Naive B cell (primary cell): Measurements from ENCODE around the gene PXK. TPM values are rescaled to one million over a fixed set of nuclear protein-coding genes. Genes with fewer than 3 reads are reported as not detected.
A peak's percentile ranks its signal among the peaks of the same experiment; 100 is the strongest.

Experiments used
- ATAC-seq, 2 donors: fragments of 150-1000 bp; cut with Tn5 transposase; 2 replicates each; pipeline ENCODE4 v1.10.0; 2021; ENCODE audit warnings: low read depth in 2 of 2, mild to moderate bottlenecking in 2 of 2, moderate library complexity in 2 of 2
- DNase-seq: peaks from one replicate; pipeline ENCODE4 v3.0.0; 2022
- H3K27ac Mint-ChIP-seq, 6 donors: one replicate each; pipeline ENCODE4 v1.8.0; 2020 to 2022; ENCODE audit warnings: mild to moderate bottlenecking in 6 of 6, mixed read lengths in 6 of 6, moderate library complexity in 5 of 6, inconsistent platforms in 2 of 6
- H3K27me3 Mint-ChIP-seq, 3 donors: one replicate each; pipeline ENCODE4 v1.8.0; 2021 to 2022; ENCODE audit warnings: mixed read lengths in 3 of 3, mild to moderate bottlenecking in 1 of 3
- H3K36me3 Mint-ChIP-seq, 2 donors: one replicate each; pipeline ENCODE4 v1.8.0; 2020 to 2022; ENCODE audit warnings: mixed read lengths in 2 of 2, inconsistent platforms in 1 of 2, mild to moderate bottlenecking in 1 of 2
- H3K4me1 Mint-ChIP-seq, 3 donors: one replicate each; pipeline ENCODE4 v1.8.0; 2020 to 2022; ENCODE audit warnings: mixed read lengths in 3 of 3, inconsistent platforms in 1 of 3, mild to moderate bottlenecking in 1 of 3, moderate library complexity in 1 of 3
- H3K4me3 Mint-ChIP-seq, 8 donors: one replicate each; pipeline ENCODE4 v1.8.0; 2020 to 2022; ENCODE audit warnings: mild to moderate bottlenecking in 8 of 8, mixed read lengths in 8 of 8, moderate library complexity in 8 of 8, inconsistent platforms in 2 of 8
- H3K9me3 Mint-ChIP-seq, 7 donors: one replicate each; pipeline ENCODE4 v1.8.0; 2020 to 2022; ENCODE audit warnings: mixed read lengths in 7 of 7, mild to moderate bottlenecking in 5 of 7, inconsistent platforms in 2 of 7, moderate library complexity in 1 of 7
- polyA plus RNA-seq, 6 donors: library from polyadenylated mRNA; unstranded; fragments of 300-500 nt; fragmentation: Illumina TruSeq; gene quantifications; one replicate each; pipeline ENCODE4 v1.2.3, GENCODE V29; 2021; ENCODE audit warnings: low read depth in 6 of 6

Gene PXK
- polyA plus RNA-seq, 6 donors from 2014 or later = 88.9 to 156 (median 126) TPM

DNA sequence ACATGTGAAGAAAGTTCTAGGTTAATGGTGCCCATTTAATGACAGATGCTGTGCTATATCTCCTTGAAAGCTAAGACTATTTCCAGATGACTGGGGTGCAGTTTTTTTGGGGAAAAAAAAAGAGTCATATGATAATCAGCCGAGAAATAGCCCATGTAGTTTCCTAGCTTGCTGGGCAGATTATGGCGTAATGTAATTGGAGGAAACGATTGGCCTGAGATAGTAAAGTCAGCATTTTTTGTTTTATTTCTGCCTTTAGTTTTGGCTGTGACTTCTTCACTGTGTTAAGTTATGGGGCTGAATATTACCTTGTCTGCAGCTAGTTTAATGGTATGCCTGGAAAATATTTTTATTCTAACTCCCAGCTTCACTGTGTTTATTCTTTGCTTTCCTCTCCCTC is 77.0 kb downstream of the PXK start:
- no peak for DNase-seq
- H3K27me3 Mint-ChIP-seq = no peaks in the 10 kb centered on the region
- H3K4me1 Mint-ChIP-seq = peaks cover 26 to 65% (median 37%) of the 10 kb centered on the region in 3 donors
- no peaks in the 10 kb centered on the region for H3K9me3 Mint-ChIP-seq
- no peak overlapping the region for H3K4me3 Mint-ChIP-seq
- no peak for ATAC-seq
- peak overlapping the region in 3 of 6 donors; percentile 16 to 87 (median 83) for H3K27ac Mint-ChIP-seq
- peaks cover 35 to 38% of the 10 kb centered on the region in 2 donors for H3K36me3 Mint-ChIP-seq

DNA sequence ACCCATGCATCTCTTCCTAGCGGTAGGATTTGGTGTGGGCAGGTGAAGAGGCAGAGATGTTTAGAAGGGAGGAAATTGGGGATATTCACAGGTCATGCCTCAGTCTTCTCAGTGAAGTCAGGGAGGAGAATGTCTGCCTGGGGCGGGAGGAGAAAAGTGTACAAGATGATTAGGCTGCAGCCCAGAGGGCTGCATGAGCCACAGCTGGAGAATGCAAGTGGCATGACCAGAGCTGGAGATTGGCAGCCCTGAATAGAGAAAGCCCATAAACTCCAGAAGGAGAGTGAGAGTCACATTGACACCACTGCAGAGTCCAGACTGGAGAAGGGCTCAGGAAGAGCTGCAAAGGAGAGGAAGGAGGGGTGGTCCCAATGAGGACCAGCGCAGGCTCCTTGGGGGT is 78.3 kb downstream of the PXK start:
- no peaks in the 10 kb centered on the region for H3K27me3 Mint-ChIP-seq
- DNase-seq = no peak
- H3K4me1 Mint-ChIP-seq = peaks cover 26 to 65% (median 39%) of the 10 kb centered on the region in 3 donors
- H3K9me3 Mint-ChIP-seq = no peaks in the 10 kb centered on the region
- peak overlapping the region in 4 of 6 donors; percentile 15 to 92 (median 88) for H3K27ac Mint-ChIP-seq
- peak overlapping the region in 1 of 8 donors; percentile 21 for H3K4me3 Mint-ChIP-seq
- no peak for ATAC-seq
- H3K36me3 Mint-ChIP-seq = peaks cover 35 to 38% of the 10 kb centered on the region in 2 donors

DNA sequence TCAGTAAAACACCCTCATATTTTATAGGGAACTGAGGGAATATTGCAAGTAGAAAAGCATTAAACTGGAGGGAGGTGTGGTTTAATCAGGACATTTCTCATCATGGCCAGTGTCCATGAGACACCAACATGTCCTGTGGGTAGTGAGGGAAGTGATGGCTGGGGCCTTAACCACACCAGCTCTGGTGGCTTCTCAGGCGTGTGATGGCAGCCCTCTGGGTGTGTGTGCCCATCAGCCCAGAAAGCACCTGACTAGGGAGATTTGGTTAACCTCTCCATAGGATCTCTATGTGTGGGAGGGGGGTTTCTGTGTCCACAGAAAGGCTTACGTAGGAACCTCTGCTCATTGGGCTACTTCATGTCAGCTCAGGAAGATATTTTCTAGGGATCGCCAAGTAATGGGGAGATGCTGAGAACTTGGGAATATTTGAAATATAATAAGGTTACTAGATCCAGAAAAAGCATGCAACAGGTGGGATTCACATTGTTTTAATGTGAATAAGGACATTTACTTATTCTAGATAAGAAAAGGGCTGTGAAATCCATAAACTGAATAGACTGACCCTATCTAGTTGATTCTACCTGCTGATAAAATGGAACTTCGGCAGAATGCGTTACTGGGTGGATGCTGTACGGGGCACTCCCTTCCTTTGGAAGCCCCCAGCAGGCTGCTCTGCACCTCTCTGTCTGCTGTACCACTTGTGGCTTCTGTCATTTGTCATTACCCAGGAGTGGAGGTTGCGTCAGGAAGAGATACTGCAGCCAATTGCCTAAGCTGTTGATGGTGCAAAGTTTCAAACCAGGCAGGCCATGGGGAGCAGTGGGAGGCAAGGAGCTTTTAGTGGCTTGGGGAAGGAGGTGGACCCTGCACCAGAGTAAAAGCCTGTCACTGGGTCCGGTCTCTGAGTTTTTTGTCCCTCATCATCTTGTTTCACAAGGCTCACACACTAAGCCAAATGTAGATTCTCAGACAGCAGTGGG is 79.4 kb downstream of the PXK start:
- peaks cover 26 to 60% (median 39%) of the 10 kb centered on the region in 3 donors for H3K4me1 Mint-ChIP-seq
- peaks cover 28 to 32% of the 10 kb centered on the region in 2 donors for H3K36me3 Mint-ChIP-seq
- no peak for DNase-seq
- no peaks in the 10 kb centered on the region for H3K27me3 Mint-ChIP-seq
- no peaks in the 10 kb centered on the region for H3K9me3 Mint-ChIP-seq
- H3K27ac Mint-ChIP-seq = peak overlapping the region in 5 of 6 donors; percentile 15 to 86 (median 46)
- no peak for ATAC-seq
- peak overlapping the region in 1 of 8 donors; percentile 57 for H3K4me3 Mint-ChIP-seq

DNA sequence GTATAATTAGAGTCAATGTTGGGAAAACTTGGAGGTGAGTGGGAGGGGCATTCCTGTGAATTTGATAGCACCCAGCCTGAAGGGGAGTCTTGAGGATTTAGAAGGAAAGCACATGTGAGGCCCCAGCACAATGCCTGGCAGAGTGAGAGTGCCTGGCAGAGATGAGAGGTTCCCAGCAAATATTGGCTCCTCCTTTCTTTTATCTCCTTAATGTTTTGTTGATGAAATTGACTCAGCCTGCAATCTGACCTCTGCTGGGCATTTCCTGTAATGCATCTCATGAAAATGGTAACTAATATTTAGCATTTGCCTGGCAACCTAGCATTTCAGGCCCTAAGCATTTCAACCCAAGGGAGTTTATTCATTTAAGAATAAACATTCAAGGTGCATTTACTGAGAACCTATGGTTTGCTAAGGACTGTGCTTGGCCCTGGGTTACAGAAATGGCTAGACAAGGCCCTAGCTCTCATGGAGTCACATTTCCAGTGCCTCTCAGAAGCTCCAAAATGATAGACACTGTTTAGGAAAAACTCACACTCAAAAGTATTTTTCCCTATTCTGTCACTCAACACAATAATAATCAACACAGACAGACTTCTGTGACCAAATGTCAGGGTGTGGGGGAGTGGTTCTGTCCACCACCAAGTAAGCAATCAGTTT is 82.0 kb downstream of the PXK start:
- peak overlapping the region in 3 of 6 donors; percentile 72 to 82 (median 76) for H3K27ac Mint-ChIP-seq
- no peaks in the 10 kb centered on the region for H3K9me3 Mint-ChIP-seq
- ATAC-seq (peak; percentile 50 to 74), DNase-seq (peak; percentile 56)
- H3K4me3 Mint-ChIP-seq = no peak overlapping the region
- H3K27me3 Mint-ChIP-seq = no peaks in the 10 kb centered on the region
- peaks cover 10 to 20% of the 10 kb centered on the region in 2 donors for H3K36me3 Mint-ChIP-seq
- H3K4me1 Mint-ChIP-seq = peaks cover 22 to 55% (median 31%) of the 10 kb centered on the region in 3 donors

DNA sequence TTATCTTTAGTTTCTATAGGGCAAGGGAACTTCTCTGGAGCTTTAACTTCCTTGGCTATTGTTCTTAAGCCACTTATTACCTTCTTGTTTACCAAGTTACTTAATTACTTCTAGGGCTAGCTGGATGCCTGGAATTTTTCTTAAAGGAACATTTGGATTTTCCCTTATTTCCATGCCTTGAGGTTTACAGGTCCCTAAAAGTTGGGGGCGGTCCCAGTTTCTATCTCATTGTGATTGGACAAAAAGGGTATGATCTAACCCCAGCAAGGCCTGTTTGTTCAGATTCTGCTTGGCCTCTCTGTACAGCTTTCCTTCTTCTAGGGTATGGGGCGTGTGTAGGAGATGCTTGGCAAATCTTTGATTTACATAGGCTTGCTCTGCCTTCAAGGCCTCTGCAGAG is 83.5 kb downstream of the PXK start:
- peaks cover 1 to 22% of the 10 kb centered on the region in 2 donors for H3K36me3 Mint-ChIP-seq
- H3K9me3 Mint-ChIP-seq = no peaks in the 10 kb centered on the region
- peaks cover 16 to 47% (median 24%) of the 10 kb centered on the region in 3 donors for H3K4me1 Mint-ChIP-seq
- no peak for ATAC-seq
- H3K27ac Mint-ChIP-seq = peak overlapping the region in 1 of 6 donors; percentile 78
- H3K27me3 Mint-ChIP-seq = no peaks in the 10 kb centered on the region
- DNase-seq = no peak
- H3K4me3 Mint-ChIP-seq = no peak overlapping the region

DNA sequence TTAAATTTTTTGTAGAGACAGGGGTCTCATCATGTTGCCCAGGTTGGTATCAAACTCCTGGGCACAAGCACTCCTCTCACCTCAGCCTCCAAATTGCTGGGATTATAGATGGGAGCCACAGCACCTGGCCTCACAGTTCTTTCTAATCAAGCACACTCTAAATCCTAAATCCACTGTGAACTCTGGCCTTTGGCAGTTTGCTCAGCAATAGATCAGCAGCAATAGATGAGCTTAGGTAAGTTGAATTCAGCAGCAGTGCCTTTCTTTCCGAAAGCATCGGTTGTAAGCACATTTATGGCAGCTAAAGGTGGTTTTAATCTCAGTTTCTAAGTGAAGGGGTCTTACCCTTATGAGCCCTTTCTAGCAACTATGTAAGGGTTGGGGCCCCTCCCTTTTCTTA is 84.4 kb downstream of the PXK start:
- Mint-ChIP-seq H3K4me1 (peaks cover 13 to 44% (median 23%) of the 10 kb centered on the region in 3 donors), H3K27me3 (no peaks in the 10 kb centered on the region), H3K36me3 (peaks cover 0 to 16% of the 10 kb centered on the region in 2 donors), H3K27ac (peak overlapping the region in 4 of 6 donors; percentile 14 to 53 (median 34)), H3K4me3 (no peak overlapping the region), H3K9me3 (no peaks in the 10 kb centered on the region)
- no peak for ATAC-seq
- DNase-seq = no peak

DNA sequence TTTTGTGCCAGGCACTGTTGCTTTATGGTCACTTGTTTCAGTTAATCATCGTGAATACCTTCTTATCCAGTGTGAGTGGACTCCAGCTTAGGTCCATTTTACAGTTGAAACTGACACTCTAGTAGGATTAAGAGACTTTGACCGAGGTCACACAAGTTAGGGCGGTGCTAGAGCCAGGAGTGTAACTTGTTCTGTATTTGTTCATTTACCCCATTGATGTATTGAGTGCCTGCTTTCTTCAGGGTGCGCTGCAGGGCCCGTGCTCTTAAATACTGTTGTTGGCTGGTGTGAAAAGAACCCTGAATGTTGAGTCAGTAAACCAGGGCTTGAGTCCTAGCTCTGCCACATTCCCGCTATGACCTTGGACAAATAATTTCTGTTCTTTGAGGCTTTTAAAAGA is 85.5 kb downstream of the PXK start:
- Mint-ChIP-seq H3K9me3 (no peaks in the 10 kb centered on the region), H3K36me3 (peaks cover 0 to 16% of the 10 kb centered on the region in 2 donors), H3K27ac (peak overlapping the region in 4 of 6 donors; percentile 50 to 85 (median 69)), H3K27me3 (no peaks in the 10 kb centered on the region), H3K4me1 (peaks cover 13 to 37% (median 23%) of the 10 kb centered on the region in 3 donors), H3K4me3 (no peak overlapping the region)
- DNase-seq (no peak), ATAC-seq (no peak)

DNA sequence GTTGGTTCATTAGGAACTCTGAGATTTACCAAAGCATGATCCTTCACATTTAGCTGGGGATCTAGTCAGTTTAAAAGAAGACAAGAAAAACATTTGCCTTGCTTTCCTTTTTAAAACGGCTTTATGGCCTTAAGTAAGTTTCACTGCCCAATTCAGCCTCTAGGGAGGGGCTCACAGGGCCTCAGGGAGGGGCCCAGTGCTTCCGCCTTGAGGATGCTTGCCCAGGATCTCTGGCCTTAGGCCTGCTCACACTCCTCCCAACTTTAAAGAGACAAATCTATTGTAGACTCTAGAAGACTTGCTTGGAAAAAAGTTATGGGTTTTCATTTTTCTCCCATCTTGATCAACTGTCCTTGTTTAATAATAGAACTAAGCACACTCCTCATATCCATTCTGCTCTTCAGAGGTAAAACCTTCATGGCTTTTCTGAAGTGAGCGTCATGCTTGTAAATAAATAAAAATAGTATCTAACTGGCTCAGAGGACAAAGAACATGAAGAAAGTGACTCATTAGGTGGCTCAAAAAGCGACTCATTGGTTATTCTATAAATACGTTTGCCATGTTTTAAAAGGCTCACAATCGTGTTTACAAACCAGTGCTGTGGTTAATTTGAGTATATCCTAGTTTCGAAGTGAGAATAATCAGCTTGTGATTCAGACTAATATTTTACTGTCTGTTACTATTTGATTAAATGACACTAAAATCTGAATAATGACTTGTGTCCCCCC is 87.3 kb downstream of the PXK start:
- H3K36me3 Mint-ChIP-seq = peaks cover 0 to 19% of the 10 kb centered on the region in 2 donors
- H3K4me3 Mint-ChIP-seq = no peak overlapping the region
- H3K9me3 Mint-ChIP-seq = no peaks in the 10 kb centered on the region
- no peak for DNase-seq
- H3K4me1 Mint-ChIP-seq = peaks cover 12 to 22% (median 13%) of the 10 kb centered on the region in 3 donors
- no peaks in the 10 kb centered on the region for H3K27me3 Mint-ChIP-seq
- no peak for ATAC-seq
- peak overlapping the region; percentile 24 to 98 (median 76) for H3K27ac Mint-ChIP-seq

DNA sequence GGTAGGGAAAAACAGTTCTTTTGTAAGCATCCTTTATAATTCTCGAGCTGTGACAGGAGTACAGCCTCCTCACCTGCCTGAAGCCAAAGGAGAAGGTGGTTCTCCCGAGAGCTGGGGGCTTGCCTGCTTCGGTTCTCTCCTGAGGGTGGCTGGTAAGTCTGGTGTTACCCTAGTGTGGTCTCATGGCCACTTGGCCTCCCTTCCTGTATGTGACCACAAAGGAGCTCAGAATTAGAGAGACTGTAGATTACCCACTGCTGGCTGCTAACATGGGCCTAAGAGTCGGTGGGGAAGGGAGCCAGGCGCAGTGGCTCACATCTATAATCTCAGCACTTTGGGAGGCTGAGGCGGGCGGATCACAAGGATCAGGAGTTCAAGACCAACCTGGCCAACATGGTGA is 88.3 kb downstream of the PXK start:
- no peak for DNase-seq
- H3K4me3 Mint-ChIP-seq = no peak overlapping the region
- H3K9me3 Mint-ChIP-seq = no peaks in the 10 kb centered on the region
- peak overlapping the region in 3 of 6 donors; percentile 14 to 85 (median 15) for H3K27ac Mint-ChIP-seq
- no peaks in the 10 kb centered on the region for H3K27me3 Mint-ChIP-seq
- peaks cover 12 to 19% (median 13%) of the 10 kb centered on the region in 3 donors for H3K4me1 Mint-ChIP-seq
- peaks cover 0 to 19% of the 10 kb centered on the region in 2 donors for H3K36me3 Mint-ChIP-seq
- ATAC-seq = no peak

DNA sequence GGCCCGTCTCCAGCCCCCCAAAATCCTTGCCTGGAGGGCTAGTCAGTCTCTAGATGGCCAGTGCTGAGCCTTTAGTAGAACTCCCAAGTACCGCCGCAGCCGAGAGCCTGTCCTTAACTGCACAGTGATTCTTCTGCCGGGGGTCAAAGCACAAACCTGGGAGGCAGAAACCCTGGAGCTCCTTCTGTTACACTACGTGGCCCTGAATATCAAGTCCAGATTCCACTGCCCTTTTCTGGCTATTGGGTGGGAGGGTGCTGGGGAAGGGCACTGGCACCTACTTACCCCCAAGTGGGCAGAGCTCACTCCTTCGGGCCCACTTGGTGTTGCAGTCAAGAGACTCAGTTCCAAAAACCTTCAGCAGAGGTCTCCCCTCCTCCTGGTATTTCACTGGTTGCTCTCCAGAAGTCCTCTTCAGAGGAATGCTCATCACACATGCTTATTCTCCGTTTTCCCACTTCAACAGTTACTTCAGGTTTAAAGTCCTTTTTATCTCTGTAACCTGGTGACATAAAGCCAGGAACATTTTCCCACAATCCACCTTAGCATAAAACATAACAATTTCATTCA is 90.1 kb downstream of the PXK start:
- H3K4me3 Mint-ChIP-seq = no peak overlapping the region
- DNase-seq (no peak), ATAC-seq (no peak)
- H3K27me3 Mint-ChIP-seq = no peaks in the 10 kb centered on the region
- peaks cover 0 to 19% of the 10 kb centered on the region in 2 donors for H3K36me3 Mint-ChIP-seq
- H3K27ac Mint-ChIP-seq = peak overlapping the region; percentile 22 to 78 (median 69)
- H3K4me1 Mint-ChIP-seq = peaks cover 12 to 19% (median 13%) of the 10 kb centered on the region in 3 donors
- no peaks in the 10 kb centered on the region for H3K9me3 Mint-ChIP-seq

DNA sequence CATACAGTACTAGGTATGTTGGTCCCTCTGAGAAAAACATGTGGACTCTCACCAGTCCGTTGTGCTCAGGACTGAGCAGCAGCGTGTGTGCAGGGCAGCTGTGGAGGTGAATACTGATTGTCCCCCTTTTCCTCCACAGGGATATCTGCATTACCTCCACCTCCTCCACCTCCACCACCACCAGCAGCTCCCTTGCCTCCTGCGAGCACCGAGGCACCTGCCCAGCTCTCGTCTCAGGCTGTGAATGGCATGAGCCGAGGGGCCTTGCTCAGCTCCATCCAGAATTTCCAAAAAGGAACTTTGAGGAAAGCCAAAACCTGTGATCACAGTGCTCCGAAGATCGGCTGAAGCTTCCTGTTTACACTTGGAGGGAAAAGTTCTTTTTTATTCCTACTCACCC is 91.9 kb downstream of the PXK start:
- Mint-ChIP-seq H3K4me1 (peaks cover 5 to 8% (median 6%) of the 10 kb centered on the region in 3 donors), H3K9me3 (no peaks in the 10 kb centered on the region), H3K4me3 (no peak overlapping the region), H3K36me3 (peaks cover 0 to 14% of the 10 kb centered on the region in 2 donors), H3K27ac (peak overlapping the region in 1 of 6 donors; percentile 67), H3K27me3 (no peaks in the 10 kb centered on the region)
- ATAC-seq (no peak), DNase-seq (no peak)

DNA sequence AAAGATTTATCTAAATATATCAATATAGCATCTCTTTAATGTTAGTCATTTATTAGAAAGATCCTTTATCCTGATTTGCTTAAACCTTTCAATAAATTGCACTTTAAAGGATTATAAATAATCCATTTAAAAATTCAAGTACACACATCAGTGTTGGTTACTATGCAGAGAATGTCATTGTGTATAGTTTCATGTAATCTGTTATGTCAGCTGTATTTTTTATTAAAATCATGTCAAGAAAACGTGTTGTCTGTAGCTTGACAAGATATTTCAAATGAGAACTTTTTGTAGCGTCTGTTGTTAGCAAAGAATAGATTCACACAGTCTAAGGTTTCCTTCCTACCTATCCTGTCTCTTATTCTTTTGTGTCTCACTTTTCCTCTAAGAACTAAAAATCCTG is 93.1 kb downstream of the PXK start:
- Mint-ChIP-seq H3K9me3 (no peaks in the 10 kb centered on the region), H3K27me3 (no peaks in the 10 kb centered on the region), H3K4me1 (peaks cover 5 to 10% (median 6%) of the 10 kb centered on the region in 3 donors), H3K27ac (peak overlapping the region in 1 of 6 donors; percentile 28), H3K36me3 (peaks cover 0 to 6% of the 10 kb centered on the region in 2 donors), H3K4me3 (no peak overlapping the region)
- ATAC-seq (no peak), DNase-seq (no peak)
